ENCODE measurements around the gene PSMC6. TPM values are rescaled to one million over a fixed set of nuclear protein-coding genes. Genes with fewer than 3 reads are reported as not detected.

PSMC6 gene
- total and polyA plus RNA-seq, 2 of the 13 experiments (the other 11 are each of a cell fraction or from before 2014, with no cell fraction given) = 90.0 to 210 TPM

DNA sequence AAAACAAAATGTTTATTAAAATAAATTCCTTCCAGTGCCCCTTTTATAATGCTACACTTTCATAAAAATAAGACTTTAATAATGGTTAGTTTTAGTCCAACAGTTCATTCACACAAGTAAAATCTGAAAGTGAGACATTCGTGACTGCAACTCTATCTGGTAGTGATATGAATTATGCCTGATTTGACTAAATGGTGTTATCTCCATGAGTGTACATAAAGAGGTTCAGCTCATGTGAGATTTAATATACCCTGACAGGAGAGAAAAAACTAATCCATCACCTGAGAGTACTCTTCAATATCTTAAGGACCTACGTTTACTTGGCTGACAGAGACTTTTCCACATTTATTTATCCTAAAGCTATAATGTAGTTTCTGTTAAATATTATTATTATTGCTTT lies 45.7 kb upstream of the PSMC6 start:
- no peaks in the 10 kb centered on the region for H3K27me3 ChIP-seq (ENCODE audit: control insufficient read depth in 1 of 2, insufficient read depth in 2 of 2, low read length in 2 of 2)
- in situ Hi-C loops (cut with HindIII; ENCODE audit: extremely low pct_ligation_motif_present, low pct_unique_long_range_greater_than_20kb) (no loop called here), intact Hi-C loops (cut with micrococcal nuclease; ENCODE audit: unreplicated experiment) (no loop called here)
- no peaks in the 10 kb centered on the region for H4K20me1 ChIP-seq (ENCODE audit: insufficient read depth, low read length)
- H2AFZ ChIP-seq (ENCODE audit: low read length) = no peak overlapping the region
- FAIRE-seq (no peak), ATAC-seq (no peak), DNase-seq (ENCODE audit: low spot score) (no peak)
- ChIA-PET POLR2A (no interaction called here), CTCF (ENCODE audit: low intra/inter-chr PET ratio, low total read pairs) (no interaction called here)
- H3K9me3 ChIP-seq (ENCODE audit: low read length) = no peaks in the 10 kb centered on the region
- no peaks in the 10 kb centered on the region for H3K79me2 ChIP-seq (ENCODE audit: insufficient read depth, low read length)
- H3K4me2 ChIP-seq (ENCODE audit: low read depth, low read length) = no peak overlapping the region
- no peak overlapping the region for H3K9ac ChIP-seq (ENCODE audit: insufficient read depth, low read depth, low read length)
- H3K27ac ChIP-seq (ENCODE audit: extremely low read length, insufficient read depth, low read length) = no peak overlapping the region
- no peak overlapping the region for H3K4me3 ChIP-seq (replicated peaks in 1 of 3; ENCODE audit: insufficient read depth in 1 of 3, low read depth in 2 of 3, low read length in 3 of 3)
- 93% methylated on average over 2 of the region's 2 CpGs for WGBS (ENCODE audit: low lambda C conversion rate)
- peaks cover 11 to 43% of the 10 kb centered on the region in 2 experiments for H3K36me3 ChIP-seq (replicated peaks in 1 of 2; ENCODE audit: control insufficient read depth in 1 of 2, insufficient read depth in 2 of 2, low read length in 2 of 2)
- no peaks in the 10 kb centered on the region for H3K4me1 ChIP-seq (ENCODE audit: insufficient read depth, low read length)
- BruUV-seq (replicated peaks) = no TSS peak
- TF ChIP-seq ZNF589 (CRISPR knock-in tag; conservative IDR thresholded peaks at IDR 0.05) = no peak
- TF ChIP-seq NFIB (CRISPR knock-in tag; IDR thresholded peaks at IDR 0.05; ENCODE audit: borderline replicate concordance) = no peak
- TF ChIP-seq TBX2 (CRISPR knock-in tag; IDR thresholded peaks at IDR 0.05; ENCODE audit: borderline replicate concordance) = no peak
- TF ChIP-seq FOXJ3 (CRISPR knock-in tag; IDR thresholded peaks at IDR 0.05; ENCODE audit: borderline replicate concordance) = no peak
- TF ChIP-seq SMAD9 (CRISPR knock-in tag; IDR thresholded peaks at IDR 0.05) = no peak
- TF ChIP-seq KMT2B (CRISPR knock-in tag; IDR thresholded peaks at IDR 0.05) = no peak
- TF ChIP-seq PHB2 (IDR thresholded peaks at IDR 0.05; ENCODE audit: partially characterized antibody) = no peak
- TF ChIP-seq, protein P1, sequence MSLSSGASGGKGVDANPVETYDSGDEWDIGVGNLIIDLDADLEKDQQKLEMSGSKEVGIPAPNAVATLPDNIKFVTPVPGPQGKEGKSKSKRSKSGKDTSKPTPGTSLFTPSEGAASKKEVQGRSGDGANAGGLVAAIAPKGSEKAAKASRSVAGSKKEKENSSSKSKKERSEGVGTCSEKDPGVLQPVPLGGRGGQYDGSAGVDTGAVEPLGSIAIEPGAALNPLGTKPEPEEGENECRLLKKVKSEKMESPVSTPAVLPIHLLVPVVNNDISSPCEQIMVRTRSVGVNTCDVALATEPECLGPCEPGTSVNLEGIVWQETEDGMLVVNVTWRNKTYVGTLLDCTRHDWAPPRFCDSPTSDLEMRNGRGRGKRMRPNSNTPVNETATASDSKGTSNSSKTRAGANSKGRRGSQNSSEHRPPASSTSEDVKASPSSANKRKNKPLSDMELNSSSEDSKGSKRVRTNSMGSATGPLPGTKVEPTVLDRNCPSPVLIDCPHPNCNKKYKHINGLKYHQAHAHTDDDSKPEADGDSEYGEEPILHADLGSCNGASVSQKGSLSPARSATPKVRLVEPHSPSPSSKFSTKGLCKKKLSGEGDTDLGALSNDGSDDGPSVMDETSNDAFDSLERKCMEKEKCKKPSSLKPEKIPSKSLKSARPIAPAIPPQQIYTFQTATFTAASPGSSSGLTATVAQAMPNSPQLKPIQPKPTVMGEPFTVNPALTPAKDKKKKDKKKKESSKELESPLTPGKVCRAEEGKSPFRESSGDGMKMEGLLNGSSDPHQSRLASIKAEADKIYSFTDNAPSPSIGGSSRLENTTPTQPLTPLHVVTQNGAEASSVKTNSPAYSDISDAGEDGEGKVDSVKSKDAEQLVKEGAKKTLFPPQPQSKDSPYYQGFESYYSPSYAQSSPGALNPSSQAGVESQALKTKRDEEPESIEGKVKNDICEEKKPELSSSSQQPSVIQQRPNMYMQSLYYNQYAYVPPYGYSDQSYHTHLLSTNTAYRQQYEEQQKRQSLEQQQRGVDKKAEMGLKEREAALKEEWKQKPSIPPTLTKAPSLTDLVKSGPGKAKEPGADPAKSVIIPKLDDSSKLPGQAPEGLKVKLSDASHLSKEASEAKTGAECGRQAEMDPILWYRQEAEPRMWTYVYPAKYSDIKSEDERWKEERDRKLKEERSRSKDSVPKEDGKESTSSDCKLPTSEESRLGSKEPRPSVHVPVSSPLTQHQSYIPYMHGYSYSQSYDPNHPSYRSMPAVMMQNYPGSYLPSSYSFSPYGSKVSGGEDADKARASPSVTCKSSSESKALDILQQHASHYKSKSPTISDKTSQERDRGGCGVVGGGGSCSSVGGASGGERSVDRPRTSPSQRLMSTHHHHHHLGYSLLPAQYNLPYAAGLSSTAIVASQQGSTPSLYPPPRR (CRISPR knock-in tag; IDR thresholded peaks at IDR 0.05; ENCODE audit: borderline replicate concordance) = no peak
- no peak for TF ChIP-seq ZNF75D (CRISPR knock-in tag; IDR thresholded peaks at IDR 0.05; ENCODE audit: borderline replicate concordance)
- TF ChIP-seq GABPB1 (CRISPR knock-in tag; IDR thresholded peaks at IDR 0.05) = no peak
- TF ChIP-seq CBX1 (IDR thresholded peaks at IDR 0.05; ENCODE audit: low read depth) = no peak
- TF ChIP-seq PAX8 (CRISPR knock-in tag; IDR thresholded peaks at IDR 0.05; ENCODE audit: borderline replicate concordance) = no peak
- TF ChIP-seq RCOR2 (CRISPR knock-in tag; IDR thresholded peaks at IDR 0.05) = no peak
- TF ChIP-seq ZNF367 (CRISPR knock-in tag; IDR thresholded peaks at IDR 0.05; ENCODE audit: borderline replicate concordance) = no peak
- no peak for TF ChIP-seq HNRNPK (IDR thresholded peaks at IDR 0.05; ENCODE audit: low read depth, low read length, poor library complexity, severe bottlenecking)
- TF ChIP-seq, protein P2, sequence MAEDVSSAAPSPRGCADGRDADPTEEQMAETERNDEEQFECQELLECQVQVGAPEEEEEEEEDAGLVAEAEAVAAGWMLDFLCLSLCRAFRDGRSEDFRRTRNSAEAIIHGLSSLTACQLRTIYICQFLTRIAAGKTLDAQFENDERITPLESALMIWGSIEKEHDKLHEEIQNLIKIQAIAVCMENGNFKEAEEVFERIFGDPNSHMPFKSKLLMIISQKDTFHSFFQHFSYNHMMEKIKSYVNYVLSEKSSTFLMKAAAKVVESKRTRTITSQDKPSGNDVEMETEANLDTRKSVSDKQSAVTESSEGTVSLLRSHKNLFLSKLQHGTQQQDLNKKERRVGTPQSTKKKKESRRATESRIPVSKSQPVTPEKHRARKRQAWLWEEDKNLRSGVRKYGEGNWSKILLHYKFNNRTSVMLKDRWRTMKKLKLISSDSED (CRISPR knock-in tag; IDR thresholded peaks at IDR 0.05) = no peak
- TF ChIP-seq, protein P3, sequence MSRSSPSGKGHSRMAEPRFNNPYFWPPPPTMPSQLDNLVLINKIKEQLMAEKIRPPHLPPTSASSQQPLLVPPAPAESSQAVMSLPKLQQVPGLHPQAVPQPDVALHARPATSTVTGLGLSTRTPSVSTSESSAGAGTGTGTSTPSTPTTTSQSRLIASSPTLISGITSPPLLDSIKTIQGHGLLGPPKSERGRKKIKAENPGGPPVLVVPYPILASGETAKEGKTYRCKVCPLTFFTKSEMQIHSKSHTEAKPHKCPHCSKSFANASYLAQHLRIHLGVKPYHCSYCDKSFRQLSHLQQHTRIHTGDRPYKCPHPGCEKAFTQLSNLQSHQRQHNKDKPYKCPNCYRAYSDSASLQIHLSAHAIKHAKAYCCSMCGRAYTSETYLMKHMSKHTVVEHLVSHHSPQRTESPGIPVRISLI (CRISPR knock-in tag; IDR thresholded peaks at IDR 0.05; ENCODE audit: borderline replicate concordance) = no peak

Data from HepG2 (cell line).